Measurements from ENCODE around the gene C1orf210.

Gene C1orf210

GRCh38 chr1:43286533-43286932 lies 1.2 kb upstream of the C1orf210 start:
- Histone ChIP-seq H3K27ac (ENCODE audit: low read depth, low read length) (no peak overlapping the region), H3K79me2 (ENCODE audit: control insufficient read depth, low read length) (no peaks in the 10 kb centered on the region), H3F3A (ENCODE audit: control insufficient read depth, insufficient read depth) (no peaks in the 10 kb centered on the region), H3K4me3 (ENCODE audit: low read length) (no peak overlapping the region), H3K4me1 (ENCODE audit: control insufficient read depth, low read length) (no peaks in the 10 kb centered on the region), H3K4me2 (ENCODE audit: low read length) (no peak overlapping the region), H3K27me3 (ENCODE audit: control insufficient read depth, low read length) (peaks cover 4% of the 10 kb centered on the region; the same call in 1 of the 2 replicates), H3K9me3 (ENCODE audit: control insufficient read depth, insufficient read depth, low read length) (no peaks in the 10 kb centered on the region), H3K36me3 (ENCODE audit: control insufficient read depth, low read length) (no peaks in the 10 kb centered on the region), H4K20me1 (ENCODE audit: control insufficient read depth, insufficient read depth, low read depth, low read length) (no peaks in the 10 kb centered on the region), H3K9me2 (replicated peaks; ENCODE audit: control insufficient read depth, low read length) (no peaks in the 10 kb centered on the region)
- TF ChIP-seq CTCF (IDR thresholded peaks at IDR 0.05; ENCODE audit: low read depth, low read length, poor library complexity, severe bottlenecking) (no peak), EZH2phosphoT487 (IDR thresholded peaks at IDR 0.05; ENCODE audit: borderline replicate concordance, low read length) (no peak)

GRCh38 chr1:43286115-43286514 lies 734 bp upstream of the C1orf210 start:
- no peaks in the 10 kb centered on the region for H3F3A ChIP-seq (ENCODE audit: control insufficient read depth, insufficient read depth)
- H4K20me1 ChIP-seq (ENCODE audit: control insufficient read depth, insufficient read depth, low read depth, low read length) = no peaks in the 10 kb centered on the region
- H3K27me3 ChIP-seq (ENCODE audit: control insufficient read depth, low read length) = peaks cover 4% of the 10 kb centered on the region; the same call in 1 of the 2 replicates
- no peak for TF ChIP-seq EZH2phosphoT487 (IDR thresholded peaks at IDR 0.05; ENCODE audit: borderline replicate concordance, low read length)
- no peak for TF ChIP-seq CTCF (IDR thresholded peaks at IDR 0.05; ENCODE audit: low read depth, low read length, poor library complexity, severe bottlenecking)
- H3K36me3 ChIP-seq (ENCODE audit: control insufficient read depth, low read length) = no peaks in the 10 kb centered on the region
- no peak overlapping the region for H3K27ac ChIP-seq (ENCODE audit: low read depth, low read length)
- H3K79me2 ChIP-seq (ENCODE audit: control insufficient read depth, low read length) = no peaks in the 10 kb centered on the region
- H3K4me2 ChIP-seq (ENCODE audit: low read length) = no peak overlapping the region
- no peak overlapping the region for H3K4me3 ChIP-seq (ENCODE audit: low read length)
- H3K9me2 ChIP-seq (replicated peaks; ENCODE audit: control insufficient read depth, low read length) = no peaks in the 10 kb centered on the region
- no peaks in the 10 kb centered on the region for H3K4me1 ChIP-seq (ENCODE audit: control insufficient read depth, low read length)
- H3K9me3 ChIP-seq (ENCODE audit: control insufficient read depth, insufficient read depth, low read length) = no peaks in the 10 kb centered on the region

- Histone ChIP-seq H3K4me1 (ENCODE audit: control insufficient read depth, low read length) (no peaks in the 10 kb centered on the region), H3K27ac (ENCODE audit: low read depth, low read length) (no peak overlapping the region), H3K9me2 (replicated peaks; ENCODE audit: control insufficient read depth, low read length) (no peaks in the 10 kb centered on the region), H3K9me3 (ENCODE audit: control insufficient read depth, insufficient read depth, low read length) (no peaks in the 10 kb centered on the region), H3F3A (ENCODE audit: control insufficient read depth, insufficient read depth) (no peaks in the 10 kb centered on the region), H3K4me2 (ENCODE audit: low read length) (no peak overlapping the region), H4K20me1 (ENCODE audit: control insufficient read depth, insufficient read depth, low read depth, low read length) (no peaks in the 10 kb centered on the region), H3K4me3 (ENCODE audit: low read length) (no peak overlapping the region), H3K36me3 (ENCODE audit: control insufficient read depth, low read length) (no peaks in the 10 kb centered on the region), H3K27me3 (ENCODE audit: control insufficient read depth, low read length) (peaks cover 4% of the 10 kb centered on the region; the same call in 1 of the 2 replicates), H3K79me2 (ENCODE audit: control insufficient read depth, low read length) (no peaks in the 10 kb centered on the region)
- no peak for TF ChIP-seq CTCF (IDR thresholded peaks at IDR 0.05; ENCODE audit: low read depth, low read length, poor library complexity, severe bottlenecking)
- no peak for TF ChIP-seq EZH2phosphoT487 (IDR thresholded peaks at IDR 0.05; ENCODE audit: borderline replicate concordance, low read length)
Measured at GRCh38 chr1:43284546-43285110, 753 bp downstream of the C1orf210 start.

Data from DOHH2 (cell line).